ENCODE data around the gene IL10. TPM values are rescaled to one million over a fixed set of nuclear protein-coding genes. Genes with fewer than 3 reads are reported as not detected.

IL10 gene
- total and polyA plus RNA-seq, 2 donors: 1.8 to 19.1 TPM

DNA sequence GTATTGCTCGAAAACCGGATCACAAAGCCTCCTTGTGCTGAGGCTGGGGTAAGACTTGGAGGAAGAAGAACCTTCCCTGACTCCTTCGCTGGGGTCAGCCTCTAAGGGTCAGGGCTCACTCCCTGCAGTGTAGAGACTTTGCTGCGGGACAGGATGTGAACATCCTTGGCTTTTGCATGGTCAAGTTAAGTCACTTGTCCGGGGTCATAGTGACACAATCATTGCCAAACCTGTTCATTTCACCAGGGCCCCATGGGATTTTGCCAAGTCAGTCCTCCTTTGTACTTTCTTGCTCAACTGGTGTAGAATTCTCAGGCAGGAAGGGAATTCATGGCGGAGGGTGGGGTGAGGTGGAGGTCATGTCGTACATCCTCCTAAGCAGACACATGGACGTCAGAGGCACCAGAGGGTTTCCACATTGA is 24.7 kb upstream of the IL10 start:
- Histone ChIP-seq H3K27ac (ENCODE audit: low read depth in 1 of 2, low read length in 1 of 2) (no peak overlapping the region), H3K9me3 (ENCODE audit: control insufficient read depth in 2 of 2, insufficient read depth in 1 of 2, low read length in 1 of 2) (peaks cover 0 to 2% of the 10 kb centered on the region in 2 donors), H3K4me3 (ENCODE audit: low read length in 2 of 2) (no peak overlapping the region), H3K4me1 (ENCODE audit: control insufficient read depth in 2 of 2, insufficient read depth in 2 of 2, low read length in 2 of 2) (peaks cover 3 to 16% of the 10 kb centered on the region in 2 donors), H3K36me3 (ENCODE audit: control insufficient read depth in 2 of 2, insufficient read depth in 2 of 2, low read length in 1 of 2) (no peaks in the 10 kb centered on the region), H3K27me3 (ENCODE audit: control insufficient read depth in 2 of 2, insufficient read depth in 1 of 2, low read length in 1 of 2) (no peaks in the 10 kb centered on the region)
- DNase-seq (ENCODE audit: low read depth in 6 of 9, low spot score in 9 of 9): no peak
- WGBS: 97% methylated on average over 8 of the region's 8 CpGs

DNA sequence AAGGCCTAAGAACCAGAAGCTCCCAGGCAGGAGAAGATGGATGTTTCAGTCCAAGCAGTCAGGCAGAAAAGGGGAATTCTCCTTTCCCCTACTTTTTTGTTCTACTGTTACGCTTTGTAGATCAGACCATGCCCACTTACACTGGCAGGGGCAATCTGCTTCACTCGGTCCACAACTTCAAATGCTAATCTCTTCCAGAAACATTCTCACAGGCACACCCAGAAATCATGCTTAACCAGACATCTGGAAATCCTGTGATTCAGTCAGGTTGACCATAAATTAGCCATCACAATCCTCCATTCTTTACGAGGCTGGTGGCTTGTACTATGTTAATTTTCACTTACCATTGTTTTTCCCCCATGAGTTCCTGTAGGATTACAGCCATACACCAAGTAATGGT is 23.8 kb upstream of the IL10 start:
- H3K27me3 ChIP-seq (ENCODE audit: control insufficient read depth in 2 of 2, insufficient read depth in 1 of 2, low read length in 1 of 2): no peaks in the 10 kb centered on the region
- H3K4me1 ChIP-seq (ENCODE audit: control insufficient read depth in 2 of 2, insufficient read depth in 2 of 2, low read length in 2 of 2): peaks cover 5 to 25% of the 10 kb centered on the region in 2 donors
- H3K9me3 ChIP-seq (ENCODE audit: control insufficient read depth in 2 of 2, insufficient read depth in 1 of 2, low read length in 1 of 2): peaks cover 0 to 2% of the 10 kb centered on the region in 2 donors
- H3K36me3 ChIP-seq (ENCODE audit: control insufficient read depth in 2 of 2, insufficient read depth in 2 of 2, low read length in 1 of 2): no peaks in the 10 kb centered on the region
- H3K4me3 ChIP-seq (ENCODE audit: low read length in 2 of 2): no peak overlapping the region
- no peak for DNase-seq (ENCODE audit: low read depth in 6 of 9, low spot score in 9 of 9)
- no peak overlapping the region for H3K27ac ChIP-seq (ENCODE audit: low read depth in 1 of 2, low read length in 1 of 2)
- WGBS: 97% methylated on average over 3 of the region's 3 CpGs

- WGBS: 91% methylated on average over 11 of the region's 11 CpGs
- H3K4me3 ChIP-seq (ENCODE audit: low read length in 2 of 2): no peak overlapping the region
- peaks cover 8 to 20% of the 10 kb centered on the region in 2 donors for H3K4me1 ChIP-seq (ENCODE audit: control insufficient read depth in 2 of 2, insufficient read depth in 2 of 2, low read length in 2 of 2)
- peaks cover 0 to 2% of the 10 kb centered on the region in 2 donors for H3K9me3 ChIP-seq (ENCODE audit: control insufficient read depth in 2 of 2, insufficient read depth in 1 of 2, low read length in 1 of 2)
- DNase-seq (ENCODE audit: low read depth in 6 of 9, low spot score in 9 of 9): no peak
- H3K27me3 ChIP-seq (ENCODE audit: control insufficient read depth in 2 of 2, insufficient read depth in 1 of 2, low read length in 1 of 2): no peaks in the 10 kb centered on the region
- H3K27ac ChIP-seq (ENCODE audit: low read depth in 1 of 2, low read length in 1 of 2): no peak overlapping the region
- H3K36me3 ChIP-seq (ENCODE audit: control insufficient read depth in 2 of 2, insufficient read depth in 2 of 2, low read length in 1 of 2): no peaks in the 10 kb centered on the region
Observed at GRCh38 chr1:206794294-206794908, 22.1 kb upstream of the IL10 start.

- no peaks in the 10 kb centered on the region for H3K36me3 ChIP-seq (ENCODE audit: control insufficient read depth in 2 of 2, insufficient read depth in 2 of 2, low read length in 1 of 2)
- WGBS: 89% methylated on average over 7 of the region's 7 CpGs
- H3K9me3 ChIP-seq (ENCODE audit: control insufficient read depth in 2 of 2, insufficient read depth in 1 of 2, low read length in 1 of 2): peaks cover 0 to 2% of the 10 kb centered on the region in 2 donors
- no peak for DNase-seq (ENCODE audit: low read depth in 6 of 9, low spot score in 9 of 9)
- peaks cover 8 to 20% of the 10 kb centered on the region in 2 donors for H3K4me1 ChIP-seq (ENCODE audit: control insufficient read depth in 2 of 2, insufficient read depth in 2 of 2, low read length in 2 of 2)
- H3K4me3 ChIP-seq (ENCODE audit: low read length in 2 of 2): no peak overlapping the region
- no peak overlapping the region for H3K27ac ChIP-seq (ENCODE audit: low read depth in 1 of 2, low read length in 1 of 2)
- no peaks in the 10 kb centered on the region for H3K27me3 ChIP-seq (ENCODE audit: control insufficient read depth in 2 of 2, insufficient read depth in 1 of 2, low read length in 1 of 2)
Observed at GRCh38 chr1:206793620-206794019, 21.3 kb upstream of the IL10 start.

DNA sequence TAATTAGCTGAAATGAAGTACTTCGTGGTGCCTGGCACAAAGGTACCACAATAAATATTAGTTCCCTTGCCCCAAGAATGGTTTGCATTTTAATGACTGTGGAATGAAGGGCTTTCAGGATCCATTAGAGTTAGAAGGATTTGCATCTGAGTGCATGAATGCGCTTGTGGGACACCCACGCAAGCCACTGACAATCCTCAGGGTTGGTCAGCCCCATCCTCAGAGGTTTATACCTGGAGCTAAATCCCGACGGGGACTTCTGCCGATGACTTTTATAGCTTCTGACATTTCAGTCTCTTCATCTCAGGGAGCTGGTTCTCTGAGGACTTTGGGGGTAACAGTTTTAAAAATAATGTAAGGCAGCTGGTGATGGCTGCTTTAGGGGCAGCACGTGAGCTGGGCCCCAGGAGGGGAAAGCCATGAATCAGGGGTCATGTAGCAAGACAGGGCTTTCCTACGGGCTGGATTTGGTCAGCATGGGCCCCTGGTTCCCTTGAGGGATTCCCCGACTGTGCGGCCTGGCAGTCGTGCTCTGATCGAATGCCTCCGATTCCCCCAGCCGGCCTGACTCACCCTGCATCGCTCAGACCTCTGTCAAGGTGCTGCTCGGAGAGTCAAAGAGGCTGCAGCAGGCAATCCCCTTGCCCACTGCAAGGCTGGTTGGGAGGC is 20.8 kb upstream of the IL10 start:
- Histone ChIP-seq H3K4me1 (ENCODE audit: control insufficient read depth in 2 of 2, insufficient read depth in 2 of 2, low read length in 2 of 2) (peaks cover 8 to 20% of the 10 kb centered on the region in 2 donors), H3K27ac (ENCODE audit: low read depth in 1 of 2, low read length in 1 of 2) (no peak overlapping the region), H3K4me3 (ENCODE audit: low read length in 2 of 2) (no peak overlapping the region), H3K36me3 (ENCODE audit: control insufficient read depth in 2 of 2, insufficient read depth in 2 of 2, low read length in 1 of 2) (no peaks in the 10 kb centered on the region), H3K27me3 (ENCODE audit: control insufficient read depth in 2 of 2, insufficient read depth in 1 of 2, low read length in 1 of 2) (no peaks in the 10 kb centered on the region), H3K9me3 (ENCODE audit: control insufficient read depth in 2 of 2, insufficient read depth in 1 of 2, low read length in 1 of 2) (peaks cover 0 to 2% of the 10 kb centered on the region in 2 donors)
- WGBS: 93% methylated on average over 16 of the region's 16 CpGs
- DNase-seq (ENCODE audit: low read depth in 6 of 9, low spot score in 9 of 9): no peak

- Histone ChIP-seq H3K9me3 (ENCODE audit: control insufficient read depth in 2 of 2, insufficient read depth in 1 of 2, low read length in 1 of 2) (peaks cover 0 to 2% of the 10 kb centered on the region in 2 donors), H3K27ac (ENCODE audit: low read depth in 1 of 2, low read length in 1 of 2) (no peak overlapping the region), H3K36me3 (ENCODE audit: control insufficient read depth in 2 of 2, insufficient read depth in 2 of 2, low read length in 1 of 2) (no peaks in the 10 kb centered on the region), H3K27me3 (ENCODE audit: control insufficient read depth in 2 of 2, insufficient read depth in 1 of 2, low read length in 1 of 2) (no peaks in the 10 kb centered on the region), H3K4me1 (ENCODE audit: control insufficient read depth in 2 of 2, insufficient read depth in 2 of 2, low read length in 2 of 2) (peaks cover 8 to 29% of the 10 kb centered on the region in 2 donors), H3K4me3 (ENCODE audit: low read length in 2 of 2) (no peak overlapping the region)
- WGBS: 87% methylated on average over 11 of the region's 11 CpGs
- no peak for DNase-seq (ENCODE audit: low read depth in 6 of 9, low spot score in 9 of 9)
Observed at GRCh38 chr1:206790502-206791250, 18.4 kb upstream of the IL10 start.

DNA sequence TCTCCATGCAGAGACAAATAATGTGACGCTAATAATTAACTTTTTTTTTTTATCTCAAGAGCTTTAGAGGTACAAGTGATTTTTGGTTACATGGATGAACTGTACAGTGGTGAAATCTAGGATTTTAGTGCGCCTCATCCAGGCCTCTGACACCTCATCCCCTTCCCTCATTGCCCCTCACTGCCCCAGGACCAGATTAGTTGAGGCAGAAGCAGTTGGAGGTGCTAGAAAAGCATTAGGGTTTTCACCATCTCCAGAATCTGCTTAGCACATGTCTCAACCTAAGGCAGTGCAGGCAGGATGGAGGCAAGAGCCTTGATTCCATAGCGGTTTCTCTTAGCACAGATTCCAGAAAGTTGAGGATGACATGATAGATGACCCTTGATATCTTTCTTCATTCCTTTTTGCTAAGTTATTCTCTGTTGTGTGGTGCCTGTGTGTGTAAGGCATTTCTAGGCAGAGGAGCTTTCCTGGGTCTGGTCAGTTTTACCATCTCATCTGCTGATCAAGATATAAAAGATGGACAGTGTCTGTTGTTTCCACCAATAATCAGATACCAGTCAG is 16.3 kb upstream of the IL10 start:
- no peak for DNase-seq (ENCODE audit: low read depth in 6 of 9, low spot score in 9 of 9)
- Histone ChIP-seq H3K27ac (ENCODE audit: low read depth in 1 of 2, low read length in 1 of 2) (no peak overlapping the region), H3K9me3 (ENCODE audit: control insufficient read depth in 2 of 2, insufficient read depth in 1 of 2, low read length in 1 of 2) (peaks cover 0 to 2% of the 10 kb centered on the region in 2 donors), H3K27me3 (ENCODE audit: control insufficient read depth in 2 of 2, insufficient read depth in 1 of 2, low read length in 1 of 2) (no peaks in the 10 kb centered on the region), H3K36me3 (ENCODE audit: control insufficient read depth in 2 of 2, insufficient read depth in 2 of 2, low read length in 1 of 2) (no peaks in the 10 kb centered on the region), H3K4me3 (ENCODE audit: low read length in 2 of 2) (no peak overlapping the region), H3K4me1 (ENCODE audit: control insufficient read depth in 2 of 2, insufficient read depth in 2 of 2, low read length in 2 of 2) (peaks cover 12 to 46% of the 10 kb centered on the region in 2 donors)
- 97% methylated on average over 3 of the region's 3 CpGs for WGBS

DNA sequence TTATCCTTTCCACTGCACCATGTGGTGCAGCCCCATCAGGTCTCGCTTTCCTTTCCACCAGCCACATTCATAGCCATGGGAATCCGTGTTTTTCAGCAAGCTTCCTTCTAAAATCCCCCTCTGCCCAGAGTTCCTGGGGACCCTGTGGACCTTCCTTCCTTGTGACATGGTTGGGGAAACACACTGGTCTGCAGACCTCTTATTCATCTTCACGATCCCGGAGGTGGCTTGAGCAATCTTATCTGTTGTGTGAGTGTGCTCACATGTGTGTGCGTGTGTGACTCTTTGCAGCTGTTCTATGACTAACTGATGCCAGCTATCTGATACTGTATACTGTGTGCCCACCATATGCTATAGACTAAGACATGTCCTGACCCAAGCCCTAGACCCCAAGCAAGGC is 15.6 kb upstream of the IL10 start:
- Histone ChIP-seq H3K27me3 (ENCODE audit: control insufficient read depth in 2 of 2, insufficient read depth in 1 of 2, low read length in 1 of 2) (no peaks in the 10 kb centered on the region), H3K9me3 (ENCODE audit: control insufficient read depth in 2 of 2, insufficient read depth in 1 of 2, low read length in 1 of 2) (no peaks in the 10 kb centered on the region), H3K27ac (ENCODE audit: low read depth in 1 of 2, low read length in 1 of 2) (no peak overlapping the region), H3K4me3 (ENCODE audit: low read length in 2 of 2) (no peak overlapping the region), H3K36me3 (ENCODE audit: control insufficient read depth in 2 of 2, insufficient read depth in 2 of 2, low read length in 1 of 2) (no peaks in the 10 kb centered on the region), H3K4me1 (ENCODE audit: control insufficient read depth in 2 of 2, insufficient read depth in 2 of 2, low read length in 2 of 2) (peaks cover 14 to 53% of the 10 kb centered on the region in 2 donors)
- DNase-seq (ENCODE audit: low read depth in 6 of 9, low spot score in 9 of 9): no peak
- 95% methylated on average over 5 of the region's 5 CpGs for WGBS
